Body of pancreas (tissue), 4 donors: ENCODE results near the gene TFPI2. TPM values are rescaled to one million over a fixed set of nuclear protein-coding genes. Genes with fewer than 3 reads are reported as not detected.
A peak's percentile ranks its signal among the peaks of the same experiment; 100 is the strongest.

ENCODE experiments used
- ATAC-seq: fragments of 150-250 bp; one replicate; pipeline ENCODE4 v1.9.1; 2016
- DNase-seq, 4 donors: peaks; one replicate each; pipeline ENCODE4 v3.0.0-alpha.2; 2019
- H3K27ac ChIP-seq, 4 donors: fragments of 200-600 bp; sonication (generic); 1 replicate in 3 of 4; 2 replicates in 1 of 4; pipeline versions ENCODE4 v1.5.1 to v1.6.1; 2016 to 2019; ENCODE audit warnings: mild to moderate bottlenecking in 1 of 4, mixed read lengths in 1 of 4, moderate library complexity in 1 of 4
- H3K27me3 ChIP-seq, 2 donors: fragments of 200-600 bp; sonication (generic); one replicate each; pipeline ENCODE4 v1.6.0; 2016; ENCODE audit warnings: mild to moderate bottlenecking in 1 of 2
- H3K36me3 ChIP-seq, 2 donors: fragments of 200-600 bp; sonication (generic); replicated peaks in 1 of 2; 2 replicates each; pipeline ENCODE4 v1.5.1; 2016; ENCODE audit warnings: low read depth in 2 of 2; ENCODE audit not compliant: insufficient read depth in 1 of 2
- H3K4me1 ChIP-seq: fragments of 200-600 bp; sonication (generic); one replicate; pipeline ENCODE4 v1.6.0; 2016
- H3K4me3 ChIP-seq, 2 donors: fragments of 200-600 bp; sonication (generic); 1 replicate in 1 of 2; 2 replicates in 1 of 2; pipeline ENCODE4 v1.5.1; 2016 to 2019
- H3K9me3 ChIP-seq, 3 donors: fragments of 200-600 bp; sonication (generic); 1 replicate in 2 of 3; 2 replicates in 1 of 3; pipeline ENCODE4 v1.5.1; 2016
- CTCF ChIP-seq, 7 experiments: fragments of 450-650 bp in 4 of 7; fragments of 200-600 bp in 3 of 7; sonication (generic) in 3 of 7; IDR thresholded peaks; one replicate each; pipeline ENCODE4 v1.5.1; 2016 to 2019; ENCODE audit warnings: antibody characterized with exemption in 7 of 7
- POLR2A ChIP-seq, 3 donors: fragments of 450-650 bp; IDR thresholded peaks; one replicate each; pipeline ENCODE4 v1.6.1; 2016; ENCODE audit warnings: antibody characterized with exemption in 3 of 3, mild to moderate bottlenecking in 2 of 3
- WGBS, 2 donors: methylation state at CpG; one replicate each; pipeline ENCODE4 v1.1.5; 2017; 5-methylcytosine and 5-hydroxymethylcytosine counted together
- intact Hi-C: fragments of 100-400 bp; cut with DNase I; formaldehyde crosslinking; loops from one replicate; pipeline ENCODE4 v1.15.1; 2023
- total RNA-seq, 2 donors: library from RNA; depleted of rRNA; stranded (reverse); fragments of >200 nt; gene quantifications; one replicate each; pipeline ENCODE4 v1.1.0, GENCODE V29; 2016

Gene TFPI2
- total RNA-seq = 10 to 100 TPM in 1 of 2 donors, 1 to 10 TPM in 1; 3.3 to 10.9 TPM

- intact Hi-C loops = no loop called here
- Histone ChIP-seq H3K36me3 (no peaks in the 10 kb centered on the region), H3K27me3 (no peaks in the 10 kb centered on the region), H3K27ac (peak within 1 kb of the TSS in 3 of 4 donors; percentile 72 to 85 (median 79)), H3K4me3 (peak within 1 kb of the TSS; percentile 22 to 34), H3K9me3 (no peaks in the 10 kb centered on the region), H3K4me1 (peaks cover 31% of the 10 kb centered on the region)
- TF ChIP-seq CTCF (IDR thresholded peaks at IDR 0.05) (peak in 1 of 7 experiments; percentile 14), POLR2A (IDR thresholded peaks at IDR 0.05) (peak; percentile 31 to 75 (median 74))
- ATAC-seq (peak; percentile 84), DNase-seq (peak; percentile 51 to 72 (median 60))
- 0 to 1% methylated on average over 12 to 46 of the region's 49 CpGs for WGBS, 2 donors
Measured at GRCh38 chr7:93890464-93891068, at the start of gene TFPI2. Gene TFPI2 (minus strand): TSS chr7:93890753. CDS start chr7:93890678, 75 bp downstream.

- H3K27ac ChIP-seq = no peak overlapping the region
- H3K36me3 ChIP-seq = no peaks in the 10 kb centered on the region
- H3K4me3 ChIP-seq = no peak overlapping the region
- TF ChIP-seq CTCF (IDR thresholded peaks at IDR 0.05) (no peak), POLR2A (IDR thresholded peaks at IDR 0.05) (no peak)
- intact Hi-C loops = no loop called here
- ATAC-seq = no peak
- H3K9me3 ChIP-seq = no peaks in the 10 kb centered on the region
- no peak for DNase-seq
- H3K4me1 ChIP-seq = no peaks in the 10 kb centered on the region
- no peaks in the 10 kb centered on the region for H3K27me3 ChIP-seq
Measured at GRCh38 chr7:93938293-93938692, 47.7 kb upstream of the TFPI2 start.

GRCh38 chr7:93937818-93938217, 47.3 kb upstream of the TFPI2 start:
- ATAC-seq (no peak), DNase-seq (no peak)
- Histone ChIP-seq H3K27me3 (no peaks in the 10 kb centered on the region), H3K27ac (no peak overlapping the region), H3K9me3 (no peaks in the 10 kb centered on the region), H3K36me3 (no peaks in the 10 kb centered on the region), H3K4me1 (no peaks in the 10 kb centered on the region), H3K4me3 (no peak overlapping the region)
- 91 to 93% methylated on average over 1 of the region's 1 CpG for WGBS, 2 donors
- intact Hi-C loops = no loop called here
- TF ChIP-seq POLR2A (IDR thresholded peaks at IDR 0.05) = no peak
- no peak for TF ChIP-seq CTCF (IDR thresholded peaks at IDR 0.05)

GRCh38 chr7:93935102-93935501, 44.5 kb upstream of the TFPI2 start:
- intact Hi-C loops = no loop called here
- H3K9me3 ChIP-seq = no peaks in the 10 kb centered on the region
- no peaks in the 10 kb centered on the region for H3K27me3 ChIP-seq
- WGBS, 2 donors = 69 to 81% methylated on average over 2 of the region's 2 CpGs
- no peak for TF ChIP-seq POLR2A (IDR thresholded peaks at IDR 0.05)
- TF ChIP-seq CTCF (IDR thresholded peaks at IDR 0.05) = no peak
- ATAC-seq = no peak
- no peaks in the 10 kb centered on the region for H3K36me3 ChIP-seq
- no peak for DNase-seq
- H3K4me1 ChIP-seq = no peaks in the 10 kb centered on the region
- H3K27ac ChIP-seq = no peak overlapping the region
- H3K4me3 ChIP-seq = no peak overlapping the region

- DNase-seq = no peak
- Histone ChIP-seq H3K36me3 (no peaks in the 10 kb centered on the region), H3K9me3 (no peaks in the 10 kb centered on the region), H3K4me1 (no peaks in the 10 kb centered on the region), H3K27ac (no peak overlapping the region), H3K4me3 (no peak overlapping the region), H3K27me3 (no peaks in the 10 kb centered on the region)
- ATAC-seq = no peak
- 79 to 81% methylated on average over 3 of the region's 3 CpGs for WGBS, 2 donors
- intact Hi-C loops = no loop called here
- no peak for TF ChIP-seq POLR2A (IDR thresholded peaks at IDR 0.05)
- no peak for TF ChIP-seq CTCF (IDR thresholded peaks at IDR 0.05)
Measured at GRCh38 chr7:93933156-93933555, 42.6 kb upstream of the TFPI2 start.
